Activated B cell treated with CpG ODN at 0.5 μM for 24 hours (primary cell): ENCODE data around the gene FHIT. TPM values are rescaled to one million over a fixed set of nuclear protein-coding genes. Genes with fewer than 3 reads are reported as not detected.

Experiments used
- ATAC-seq: fragments of 200-7000 bp; cut with Tn5 transposase; one replicate; pipeline ENCODE4 v1.10.0; 2021; ENCODE audit warnings: low read depth, mild to moderate bottlenecking, moderate library complexity
- CTCF ChIA-PET: fragments of 350-600 bp; sonication (Branson Sonifier 250); formaldehyde crosslinking; loops from one replicate; lab custom pipeline; 2021; ENCODE audit warnings: antibody characterized with exemption; lab: Charles Lee
- POLR2A ChIA-PET: fragments of 350-600 bp; sonication (Branson Sonifier 250); formaldehyde crosslinking; loops from one replicate; lab custom pipeline; 2021; ENCODE audit warnings: antibody characterized with exemption; lab: Charles Lee
- DNase-seq: peaks from one replicate; pipeline ENCODE4 v3.0.0; 2022
- H3K27ac Mint-ChIP-seq: one replicate; pipeline ENCODE4 v1.8.0; 2020; ENCODE audit warnings: mixed read lengths
- H3K27me3 Mint-ChIP-seq: one replicate; pipeline ENCODE4 v1.8.0; 2021; ENCODE audit warnings: mixed read lengths
- H3K36me3 Mint-ChIP-seq: one replicate; pipeline ENCODE4 v1.8.0; 2021; ENCODE audit warnings: low read depth, mixed read lengths
- H3K4me1 Mint-ChIP-seq: one replicate; pipeline ENCODE4 v1.8.0; 2021; ENCODE audit warnings: mixed read lengths
- H3K4me3 Mint-ChIP-seq: one replicate; pipeline ENCODE4 v1.8.0; 2020; ENCODE audit warnings: mild to moderate bottlenecking, mixed read lengths
- H3K9me3 Mint-ChIP-seq: one replicate; pipeline ENCODE4 v1.8.0; 2020; ENCODE audit warnings: mixed read lengths
- CTCF ChIP-seq: fragments of 200-600 bp; IDR thresholded peaks from one replicate; pipeline ENCODE4 v1.8.0; 2022; ENCODE audit warnings: antibody characterized with exemption, mild to moderate bottlenecking
- intact Hi-C: fragments of 100-400 bp; cut with micrococcal nuclease; formaldehyde crosslinking; loops from one replicate; pipeline ENCODE4 v1.15.1; 2024
- total RNA-seq: library from RNA; stranded (reverse); gene quantifications from 2 replicates; pipeline ENCODE4 v1.2.3, GENCODE V29; 2022

Gene FHIT
- total RNA-seq, 1 donor from 2014 or later, result 5.5 TPM

GRCh38 chr3:59798372-59799086, 1452.7 kb downstream of the FHIT start:
- POLR2A ChIA-PET, result no interaction called here
- intact Hi-C loops, result no loop called here
- no peak for DNase-seq
- no peak overlapping the region for H3K27ac Mint-ChIP-seq
- no peak for ATAC-seq
- no peaks in the 10 kb centered on the region for H3K4me1 Mint-ChIP-seq
- H3K27me3 Mint-ChIP-seq, result no peaks in the 10 kb centered on the region
- no peak for TF ChIP-seq CTCF
- no peaks in the 10 kb centered on the region for H3K9me3 Mint-ChIP-seq
- H3K4me3 Mint-ChIP-seq, result no peak overlapping the region
- CTCF ChIA-PET, result no interaction called here
- H3K36me3 Mint-ChIP-seq, result no peaks in the 10 kb centered on the region

- no peak for ATAC-seq
- ChIA-PET POLR2A (no interaction called here), CTCF (no interaction called here)
- Mint-ChIP-seq H3K27ac (no peak overlapping the region), H3K9me3 (no peaks in the 10 kb centered on the region), H3K4me1 (no peaks in the 10 kb centered on the region), H3K36me3 (no peaks in the 10 kb centered on the region), H3K27me3 (no peaks in the 10 kb centered on the region), H3K4me3 (no peak overlapping the region)
- TF ChIP-seq CTCF, result no peak
- intact Hi-C loops, result no loop called here
- DNase-seq, result no peak
Observed at GRCh38 chr3:59797533-59797932, 1453.7 kb downstream of the FHIT start.

GRCh38 chr3:59796456-59796855, 1454.8 kb downstream of the FHIT start:
- ATAC-seq (no peak), DNase-seq (no peak)
- Mint-ChIP-seq H3K9me3 (no peaks in the 10 kb centered on the region), H3K4me1 (no peaks in the 10 kb centered on the region), H3K36me3 (no peaks in the 10 kb centered on the region), H3K27ac (no peak overlapping the region), H3K4me3 (no peak overlapping the region), H3K27me3 (no peaks in the 10 kb centered on the region)
- CTCF ChIA-PET, result no interaction called here
- TF ChIP-seq CTCF, result no peak
- intact Hi-C loops, result no loop called here
- POLR2A ChIA-PET, result no interaction called here

GRCh38 chr3:59795756-59796155, 1455.5 kb downstream of the FHIT start:
- DNase-seq (no peak), ATAC-seq (no peak)
- ChIA-PET POLR2A (no interaction called here), CTCF (no interaction called here)
- intact Hi-C loops, result no loop called here
- no peak for TF ChIP-seq CTCF
- H3K4me1 Mint-ChIP-seq, result no peaks in the 10 kb centered on the region
- H3K36me3 Mint-ChIP-seq, result no peaks in the 10 kb centered on the region
- H3K27me3 Mint-ChIP-seq, result no peaks in the 10 kb centered on the region
- no peak overlapping the region for H3K4me3 Mint-ChIP-seq
- H3K27ac Mint-ChIP-seq, result no peak overlapping the region
- H3K9me3 Mint-ChIP-seq, result no peaks in the 10 kb centered on the region

GRCh38 chr3:59793976-59794375, 1457.3 kb downstream of the FHIT start:
- no peak for ATAC-seq
- intact Hi-C loops, result no loop called here
- TF ChIP-seq CTCF, result no peak
- CTCF ChIA-PET, result no interaction called here
- no peaks in the 10 kb centered on the region for H3K27me3 Mint-ChIP-seq
- POLR2A ChIA-PET, result no interaction called here
- H3K36me3 Mint-ChIP-seq, result no peaks in the 10 kb centered on the region
- no peak for DNase-seq
- H3K27ac Mint-ChIP-seq, result no peak overlapping the region
- H3K9me3 Mint-ChIP-seq, result no peaks in the 10 kb centered on the region
- no peak overlapping the region for H3K4me3 Mint-ChIP-seq
- H3K4me1 Mint-ChIP-seq, result no peaks in the 10 kb centered on the region
